ENCODE data around the gene GJA9. TPM values are rescaled to one million over a fixed set of nuclear protein-coding genes. Genes with fewer than 3 reads are reported as not detected.

Gene GJA9
- total RNA-seq, 1 donor from 2014 or later, result not detected

DNA sequence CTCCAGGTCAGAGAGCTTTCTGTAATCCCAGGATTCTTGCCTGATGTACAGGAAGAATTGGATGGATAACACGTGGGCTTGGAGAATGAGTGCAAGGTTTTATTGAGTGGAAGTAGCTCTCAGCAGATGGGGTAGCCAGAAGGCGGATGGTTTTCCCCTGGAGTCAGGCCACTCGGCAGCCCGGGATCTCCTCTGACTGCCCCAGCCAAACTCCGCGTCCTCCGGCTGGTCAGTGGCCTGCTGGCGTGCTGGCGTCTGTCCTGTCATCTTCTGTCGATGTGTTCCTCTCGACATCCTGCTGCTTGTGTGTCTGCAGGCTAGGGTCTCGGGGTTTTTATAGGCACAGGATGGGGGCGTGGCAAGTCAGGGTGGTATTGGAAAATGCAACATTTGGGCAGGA, 27.4 kb upstream of the GJA9 start:
- DNase-seq (ENCODE audit: low read depth), result no peak
- TF ChIP-seq, protein P1, sequence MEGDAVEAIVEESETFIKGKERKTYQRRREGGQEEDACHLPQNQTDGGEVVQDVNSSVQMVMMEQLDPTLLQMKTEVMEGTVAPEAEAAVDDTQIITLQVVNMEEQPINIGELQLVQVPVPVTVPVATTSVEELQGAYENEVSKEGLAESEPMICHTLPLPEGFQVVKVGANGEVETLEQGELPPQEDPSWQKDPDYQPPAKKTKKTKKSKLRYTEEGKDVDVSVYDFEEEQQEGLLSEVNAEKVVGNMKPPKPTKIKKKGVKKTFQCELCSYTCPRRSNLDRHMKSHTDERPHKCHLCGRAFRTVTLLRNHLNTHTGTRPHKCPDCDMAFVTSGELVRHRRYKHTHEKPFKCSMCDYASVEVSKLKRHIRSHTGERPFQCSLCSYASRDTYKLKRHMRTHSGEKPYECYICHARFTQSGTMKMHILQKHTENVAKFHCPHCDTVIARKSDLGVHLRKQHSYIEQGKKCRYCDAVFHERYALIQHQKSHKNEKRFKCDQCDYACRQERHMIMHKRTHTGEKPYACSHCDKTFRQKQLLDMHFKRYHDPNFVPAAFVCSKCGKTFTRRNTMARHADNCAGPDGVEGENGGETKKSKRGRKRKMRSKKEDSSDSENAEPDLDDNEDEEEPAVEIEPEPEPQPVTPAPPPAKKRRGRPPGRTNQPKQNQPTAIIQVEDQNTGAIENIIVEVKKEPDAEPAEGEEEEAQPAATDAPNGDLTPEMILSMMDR (IDR thresholded peaks at IDR 0.05; ENCODE audit: insufficient read depth, low read length, poor library complexity, severe bottlenecking), result no peak
- no peaks in the 10 kb centered on the region for H3K36me3 ChIP-seq (ENCODE audit: control insufficient read depth, insufficient read depth, low read length)
- H3K27me3 ChIP-seq (ENCODE audit: control insufficient read depth, insufficient read depth, low read length), result no peaks in the 10 kb centered on the region
- H3K4me3 ChIP-seq (ENCODE audit: low read depth, low read length), result no peak overlapping the region

DNA sequence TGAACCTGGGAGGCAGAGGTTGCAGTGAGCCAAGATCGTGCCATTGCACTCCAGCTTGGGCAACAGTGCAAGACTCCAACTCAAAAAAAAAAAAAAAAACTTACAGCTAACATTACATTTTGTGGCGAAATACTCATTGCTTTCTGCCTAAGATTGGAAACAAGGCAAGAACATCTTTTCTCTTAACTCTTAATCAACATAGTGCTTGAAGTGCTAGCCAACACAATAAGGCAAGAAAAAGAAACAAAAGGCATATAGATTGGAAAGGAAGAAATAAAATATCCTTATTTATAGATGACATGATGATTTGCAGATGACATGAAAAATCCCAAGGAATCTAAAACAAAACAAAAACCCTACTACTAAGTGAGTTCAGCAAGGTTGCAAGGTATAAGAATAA, 24.6 kb upstream of the GJA9 start:
- no peak for DNase-seq (ENCODE audit: low read depth)
- no peaks in the 10 kb centered on the region for H3K27me3 ChIP-seq (ENCODE audit: control insufficient read depth, insufficient read depth, low read length)
- H3K4me3 ChIP-seq (ENCODE audit: low read depth, low read length), result no peak overlapping the region
- TF ChIP-seq, protein P1 (IDR thresholded peaks at IDR 0.05; ENCODE audit: insufficient read depth, low read length, poor library complexity, severe bottlenecking), result no peak
- H3K36me3 ChIP-seq (ENCODE audit: control insufficient read depth, insufficient read depth, low read length), result no peaks in the 10 kb centered on the region

DNA sequence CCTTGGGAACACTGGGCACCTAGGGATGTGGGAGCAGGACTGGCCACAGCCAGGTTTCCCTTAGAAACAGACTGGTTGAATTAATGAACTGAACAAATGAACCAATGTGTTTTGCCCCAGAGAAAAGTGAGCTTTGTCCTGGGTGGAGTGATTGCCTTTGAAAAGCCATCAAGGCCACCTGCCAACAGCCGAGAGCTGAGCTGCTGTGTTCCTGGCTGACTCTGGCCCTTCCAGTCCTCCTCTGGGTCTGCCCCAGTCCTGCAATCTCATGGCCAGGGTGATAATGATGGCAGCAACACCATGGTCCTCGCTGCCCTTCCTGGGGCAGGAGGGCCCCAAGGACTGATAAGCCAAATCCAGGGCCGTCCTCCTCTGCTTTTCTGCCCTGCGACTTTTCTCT, 18.2 kb upstream of the GJA9 start:
- no peaks in the 10 kb centered on the region for H3K27me3 ChIP-seq (ENCODE audit: control insufficient read depth, insufficient read depth, low read length)
- no peak for DNase-seq (ENCODE audit: low read depth)
- TF ChIP-seq, protein P1 (IDR thresholded peaks at IDR 0.05; ENCODE audit: insufficient read depth, low read length, poor library complexity, severe bottlenecking), result no peak
- no peak overlapping the region for H3K4me3 ChIP-seq (ENCODE audit: low read depth, low read length)
- H3K36me3 ChIP-seq (ENCODE audit: control insufficient read depth, insufficient read depth, low read length), result no peaks in the 10 kb centered on the region

DNA sequence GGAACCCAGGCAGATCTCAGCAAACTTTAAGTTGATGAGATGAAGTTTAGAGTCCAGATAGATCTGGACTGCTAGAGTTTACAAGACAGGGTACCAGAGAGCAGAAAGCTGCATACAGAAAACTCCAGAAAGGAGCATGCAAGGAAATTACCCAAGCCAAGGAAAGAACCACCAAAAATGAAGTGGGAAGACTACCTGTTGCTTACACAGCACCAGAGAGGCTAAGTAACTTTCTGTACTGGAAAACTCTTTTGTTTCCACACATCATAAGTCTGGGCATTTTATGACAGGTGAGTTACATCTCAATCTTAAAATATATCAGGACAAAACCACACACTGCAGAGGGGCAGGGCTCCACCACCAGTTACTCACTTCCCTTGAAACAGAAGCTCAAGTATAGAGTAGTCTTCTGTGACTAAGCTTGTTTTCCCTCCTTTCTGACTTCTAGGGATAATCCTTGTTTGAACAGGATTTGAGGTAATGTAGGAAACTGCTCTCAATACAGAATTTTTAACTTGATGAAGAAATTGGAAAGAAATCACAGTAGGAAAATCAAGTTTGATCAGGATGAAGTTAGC, 17.4 kb upstream of the GJA9 start:
- DNase-seq (ENCODE audit: low read depth), result no peak
- TF ChIP-seq, protein P1 (IDR thresholded peaks at IDR 0.05; ENCODE audit: insufficient read depth, low read length, poor library complexity, severe bottlenecking), result no peak
- no peak overlapping the region for H3K4me3 ChIP-seq (ENCODE audit: low read depth, low read length)
- no peaks in the 10 kb centered on the region for H3K36me3 ChIP-seq (ENCODE audit: control insufficient read depth, insufficient read depth, low read length)
- no peaks in the 10 kb centered on the region for H3K27me3 ChIP-seq (ENCODE audit: control insufficient read depth, insufficient read depth, low read length)

DNA sequence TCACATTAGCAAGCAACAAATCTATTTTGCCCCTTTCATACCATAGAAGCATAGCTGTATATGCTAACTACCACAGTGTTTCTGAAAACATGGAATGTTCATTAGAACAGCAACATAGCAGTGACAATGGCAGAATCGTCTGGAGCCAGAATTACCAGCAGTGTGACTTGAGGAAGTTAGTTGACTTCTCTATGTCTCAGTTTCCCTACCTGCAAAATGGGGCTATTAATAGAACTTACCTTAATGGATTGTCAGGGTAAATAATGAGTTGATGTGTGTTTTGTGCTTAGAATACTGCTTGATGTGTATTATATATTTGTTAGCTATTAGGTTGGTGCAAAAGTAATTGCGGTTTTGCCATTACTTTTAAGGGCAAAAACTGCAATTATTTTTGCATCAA, 14.8 kb upstream of the GJA9 start:
- H3K4me3 ChIP-seq (ENCODE audit: low read depth, low read length), result no peak overlapping the region
- DNase-seq (ENCODE audit: low read depth), result no peak
- TF ChIP-seq, protein P1 (IDR thresholded peaks at IDR 0.05; ENCODE audit: insufficient read depth, low read length, poor library complexity, severe bottlenecking), result no peak
- H3K27me3 ChIP-seq (ENCODE audit: control insufficient read depth, insufficient read depth, low read length), result no peaks in the 10 kb centered on the region
- no peaks in the 10 kb centered on the region for H3K36me3 ChIP-seq (ENCODE audit: control insufficient read depth, insufficient read depth, low read length)

DNA sequence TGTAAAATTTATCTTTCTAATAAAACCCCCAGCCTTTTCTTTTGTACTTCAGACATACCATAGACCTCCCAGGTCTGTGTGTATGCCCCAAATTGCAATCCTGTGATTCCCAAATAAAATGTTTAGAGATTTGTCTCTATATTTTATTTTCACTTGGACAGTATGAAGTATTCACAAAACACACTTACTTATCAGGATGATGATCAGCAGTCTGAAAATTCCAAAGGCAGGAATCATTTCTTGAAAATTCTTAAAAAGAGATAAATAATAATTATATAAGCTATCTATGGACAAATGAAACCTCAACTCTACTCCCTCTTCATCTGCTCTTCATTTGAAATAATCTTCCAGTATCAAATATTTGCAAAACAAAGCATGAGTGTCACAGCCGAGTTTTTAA, 11.6 kb upstream of the GJA9 start:
- no peak for DNase-seq (ENCODE audit: low read depth)
- TF ChIP-seq, protein P1 (IDR thresholded peaks at IDR 0.05; ENCODE audit: insufficient read depth, low read length, poor library complexity, severe bottlenecking), result no peak
- Histone ChIP-seq H3K36me3 (ENCODE audit: control insufficient read depth, insufficient read depth, low read length) (no peaks in the 10 kb centered on the region), H3K27me3 (ENCODE audit: control insufficient read depth, insufficient read depth, low read length) (no peaks in the 10 kb centered on the region), H3K4me3 (ENCODE audit: low read depth, low read length) (no peak overlapping the region)
